SW480 (cell line): ENCODE measurements around the gene PAM.

ENCODE experiments used
- DNase-seq: peaks from one replicate; pipeline ENCODE4 v3.0.0-alpha.2; 2016; ENCODE audit warnings: low spot score

The PAM gene

GRCh38 chr5:102815084-102815483, 60.0 kb downstream of the PAM start:
- DNase-seq, result no peak

DNA sequence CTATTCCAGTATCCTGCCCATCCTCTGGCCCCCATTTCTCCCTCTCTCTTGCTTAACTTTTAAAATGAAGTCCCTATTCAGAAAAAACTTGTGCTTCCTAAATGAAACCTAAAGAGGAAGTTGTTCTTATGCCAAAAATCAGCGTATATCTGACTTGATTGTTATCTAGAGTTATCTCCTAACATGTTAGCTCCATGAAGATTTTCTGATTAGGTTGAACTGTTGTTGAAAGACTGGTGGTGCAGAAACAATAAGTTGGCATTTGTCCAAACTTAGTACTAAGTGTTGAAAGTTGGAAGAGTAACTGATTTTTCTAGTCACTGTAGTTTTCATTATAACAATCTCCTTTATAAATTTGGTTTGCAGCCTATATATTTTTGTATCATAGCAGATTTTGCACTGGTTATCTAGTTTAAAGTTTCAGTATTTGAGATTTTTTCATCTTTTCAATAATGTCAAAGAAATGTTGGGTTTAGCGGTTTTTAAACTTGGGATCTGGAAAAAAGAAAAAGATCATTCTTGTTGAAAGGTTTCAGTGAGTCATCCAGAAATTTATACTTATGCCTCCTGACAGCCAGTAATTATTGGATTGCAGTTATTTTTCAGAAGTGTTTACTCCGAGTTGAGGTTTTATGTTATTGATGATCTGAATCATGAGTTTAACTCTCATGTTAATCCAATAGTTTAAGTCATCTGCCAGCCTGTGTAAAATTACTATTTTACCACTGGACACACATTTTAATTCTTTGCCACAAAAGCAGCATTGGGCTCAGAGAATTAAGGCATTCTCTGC, 60.6 kb downstream of the PAM start:
- no peak for DNase-seq

DNA sequence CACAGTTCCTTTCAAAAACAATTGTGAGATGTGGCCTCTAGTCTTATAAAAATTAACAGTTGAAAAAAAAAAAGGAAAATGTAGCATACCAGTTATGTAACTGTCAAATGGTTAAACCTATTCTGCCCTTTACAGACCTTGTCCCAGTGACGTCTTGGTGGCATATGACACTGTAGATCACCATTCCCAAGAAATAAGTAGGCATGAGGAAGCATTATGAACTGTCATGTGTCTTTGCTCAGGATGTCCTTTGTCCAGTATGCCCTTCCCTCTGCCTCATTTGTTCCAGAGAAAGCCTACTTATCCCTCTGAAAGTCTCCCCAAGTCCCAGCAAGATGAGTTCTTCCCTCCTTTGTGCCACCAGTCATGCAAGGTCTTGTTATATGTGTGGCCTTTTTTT, 63.2 kb downstream of the PAM start:
- no peak for DNase-seq

GRCh38 chr5:102818934-102819333, 63.8 kb downstream of the PAM start:
- DNase-seq, result no peak

- no peak for DNase-seq
Observed at GRCh38 chr5:102819634-102820033, 64.5 kb downstream of the PAM start.

DNA sequence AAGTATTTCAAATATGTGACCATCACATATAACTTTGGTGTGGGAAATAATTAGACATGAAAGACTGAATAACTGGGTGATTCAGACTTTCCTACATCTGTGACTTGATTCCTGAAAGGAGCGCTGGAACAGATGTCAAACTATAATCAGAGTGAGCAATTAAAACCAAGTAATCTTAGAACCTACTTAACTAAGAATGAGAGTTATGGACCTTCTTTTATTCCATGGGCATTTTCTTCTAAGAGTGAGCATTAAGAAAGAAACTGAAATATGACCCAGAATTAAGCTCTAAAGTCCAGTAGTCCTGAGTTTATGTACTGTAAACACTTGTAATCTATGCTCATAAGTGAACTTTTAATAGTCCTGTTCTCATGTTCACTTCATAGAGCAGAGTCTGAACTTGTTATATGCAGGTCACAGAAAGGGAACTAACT, 68.4 kb downstream of the PAM start:
- no peak for DNase-seq

DNA sequence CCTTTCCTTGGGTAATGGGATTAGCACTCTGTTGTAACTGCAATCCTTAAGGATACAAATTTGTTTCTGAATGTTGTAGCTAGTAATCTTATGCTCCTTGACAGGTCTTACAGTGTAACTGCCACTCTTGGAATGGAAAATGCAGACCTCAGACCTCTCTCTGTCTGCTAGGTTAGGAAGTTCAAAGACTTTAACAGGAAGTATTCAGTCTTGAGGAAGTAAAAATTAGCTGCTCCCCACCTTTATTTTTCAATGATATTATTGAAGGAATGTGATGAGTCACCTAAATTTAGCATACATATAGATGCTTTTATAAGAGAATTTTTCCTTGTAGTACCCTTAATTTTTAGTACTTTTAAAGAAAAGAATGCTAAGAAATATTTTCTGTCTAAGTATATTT, 71.5 kb downstream of the PAM start:
- no peak for DNase-seq

- DNase-seq, result no peak
Observed at GRCh38 chr5:102830241-102830640, 75.1 kb downstream of the PAM start.

GRCh38 chr5:102832445-102832844, 77.3 kb downstream of the PAM start:
- DNase-seq, result no peak

GRCh38 chr5:102833146-102833545, 78.0 kb downstream of the PAM start:
- no peak for DNase-seq

GRCh38 chr5:102834438-102834964, 79.4 kb downstream of the PAM start:
- no peak for DNase-seq

- no peak for DNase-seq
Observed at GRCh38 chr5:102835717-102836116, 80.6 kb downstream of the PAM start.

DNA sequence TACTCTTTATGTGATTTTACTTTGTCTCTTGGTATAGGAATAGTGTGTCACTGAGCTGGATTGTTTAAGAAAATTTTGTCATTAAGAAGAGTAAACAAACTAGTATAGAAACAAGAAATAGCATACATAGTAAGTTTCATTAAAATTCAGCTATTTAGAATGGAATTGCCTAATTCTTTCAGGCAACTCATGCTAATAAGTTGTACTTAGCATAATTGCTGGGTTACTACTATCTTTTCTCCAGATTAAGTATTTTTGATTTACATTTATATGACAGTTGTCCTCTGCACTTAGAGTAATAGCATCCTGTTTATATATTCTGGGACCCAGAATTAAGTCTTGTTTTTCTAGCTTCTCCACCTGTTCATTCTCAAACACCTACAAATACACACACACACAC, 85.9 kb downstream of the PAM start:
- no peak for DNase-seq

DNA sequence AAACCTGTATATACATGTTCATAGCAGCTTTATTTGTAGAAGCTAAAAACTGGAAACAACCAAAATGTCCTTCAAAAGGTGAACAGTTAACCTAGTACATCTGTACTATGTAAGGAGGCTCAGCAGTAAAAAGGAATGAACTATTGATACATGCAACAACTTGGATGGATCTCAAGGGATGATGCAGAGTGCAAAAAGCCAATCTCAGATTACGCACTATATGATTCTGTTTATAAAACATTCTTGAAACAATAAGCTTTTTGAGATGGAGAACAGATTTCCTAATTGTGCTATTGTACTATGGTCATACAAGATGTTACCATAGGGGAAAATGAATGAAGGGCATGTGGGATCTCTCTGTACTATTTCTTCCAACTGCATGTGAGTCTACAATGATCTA, 88.9 kb downstream of the PAM start:
- no peak for DNase-seq

DNA sequence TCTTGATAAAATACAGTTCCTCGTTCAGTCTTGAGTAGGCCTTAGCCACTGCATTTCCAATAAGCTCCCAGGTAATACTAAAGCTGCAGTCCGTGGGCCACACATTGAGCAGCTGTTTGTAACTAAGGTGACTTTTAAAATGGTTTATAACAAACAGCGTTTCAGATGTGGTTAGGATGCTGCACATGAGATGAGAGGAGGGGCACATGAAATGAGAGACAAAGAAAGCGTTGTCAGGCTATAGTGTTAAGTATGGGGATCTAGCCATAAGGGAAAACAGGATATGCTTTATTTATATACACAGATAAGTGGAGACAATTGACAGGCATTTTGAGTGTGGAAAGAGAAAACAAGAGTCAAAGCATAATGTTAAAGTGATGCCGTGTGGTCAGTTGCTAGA, 89.9 kb downstream of the PAM start:
- peak; percentile 99 for DNase-seq

DNA sequence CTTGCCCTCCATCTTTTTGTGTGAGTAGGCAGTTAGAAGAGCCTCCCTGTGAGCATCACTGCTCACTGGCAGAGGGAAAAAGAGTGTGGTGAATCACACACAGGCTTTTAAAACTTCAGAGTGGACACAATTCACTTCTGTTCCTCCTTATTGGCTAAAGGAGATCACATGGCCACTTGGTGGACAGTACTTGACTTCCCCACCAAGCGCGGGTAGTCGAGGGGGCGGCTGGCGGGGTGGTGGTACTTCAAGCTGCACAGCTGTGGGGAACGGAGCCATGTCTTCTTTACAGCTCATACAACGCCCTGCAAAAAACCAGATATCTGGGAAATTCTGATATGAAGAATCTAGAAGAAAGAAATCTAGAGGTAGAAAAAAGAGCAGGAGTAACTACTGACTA, 95.4 kb downstream of the PAM start:
- no peak for DNase-seq

DNA sequence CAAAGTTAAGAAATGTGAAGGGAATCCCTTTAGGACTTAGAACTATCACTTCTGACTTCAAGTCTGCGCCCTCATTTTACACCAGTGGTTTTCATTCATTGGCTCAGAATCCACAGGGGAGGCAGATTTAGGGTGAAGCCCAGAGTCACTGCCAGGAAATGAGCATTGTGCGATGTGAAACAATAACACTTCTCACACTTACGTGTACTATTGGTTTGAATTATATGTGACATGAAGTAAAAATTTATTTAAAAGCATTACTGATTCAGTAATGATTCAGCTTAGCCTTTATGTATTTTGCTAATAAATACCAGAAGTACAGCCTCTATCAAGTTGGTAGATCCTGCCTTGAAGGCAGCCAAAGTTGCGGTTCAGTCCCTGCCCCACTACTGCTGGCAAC, 98.6 kb downstream of the PAM start:
- DNase-seq, result no peak

DNA sequence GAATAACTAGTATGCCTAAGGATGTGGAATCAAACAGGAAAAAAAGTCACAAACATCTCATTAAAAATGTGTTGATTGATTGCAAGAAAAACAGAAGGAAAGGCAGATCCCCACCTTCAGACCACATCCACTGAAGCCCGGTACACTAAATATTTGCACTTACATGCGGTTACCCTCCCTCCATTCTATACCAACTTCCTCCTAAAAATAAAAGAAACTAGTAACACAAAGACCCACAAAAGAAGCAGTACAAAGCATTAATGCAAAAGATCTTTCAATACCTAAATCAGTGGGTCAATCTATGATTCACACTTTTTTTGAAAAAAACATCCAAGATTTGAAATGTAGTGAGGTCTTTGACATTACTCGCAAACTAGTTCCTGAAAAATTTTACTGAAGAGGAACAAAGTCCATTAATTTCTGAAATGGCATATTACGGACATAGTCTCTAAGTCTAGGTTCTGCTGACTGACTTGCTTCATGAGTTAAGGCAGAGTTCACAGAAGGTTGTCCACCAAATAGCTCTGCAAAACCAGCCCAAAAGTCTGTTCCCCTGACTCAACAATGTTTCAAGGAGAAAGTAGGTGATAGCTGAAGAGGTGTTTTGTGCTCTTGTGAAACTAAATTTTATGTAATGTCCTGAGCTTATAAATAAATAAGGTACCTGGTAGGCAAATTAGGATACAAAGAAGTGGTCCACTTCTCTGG, 100.7 kb downstream of the PAM start:
- no peak for DNase-seq

- DNase-seq, result no peak
Observed at GRCh38 chr5:102856389-102856777, 101.3 kb downstream of the PAM start.

- DNase-seq, result no peak
Observed at GRCh38 chr5:102857076-102857818, 102.1 kb downstream of the PAM start.

GRCh38 chr5:102858221-102858620, 103.1 kb downstream of the PAM start:
- no peak for DNase-seq

- no peak for DNase-seq
Observed at GRCh38 chr5:102858808-102859207, 103.7 kb downstream of the PAM start.

DNA sequence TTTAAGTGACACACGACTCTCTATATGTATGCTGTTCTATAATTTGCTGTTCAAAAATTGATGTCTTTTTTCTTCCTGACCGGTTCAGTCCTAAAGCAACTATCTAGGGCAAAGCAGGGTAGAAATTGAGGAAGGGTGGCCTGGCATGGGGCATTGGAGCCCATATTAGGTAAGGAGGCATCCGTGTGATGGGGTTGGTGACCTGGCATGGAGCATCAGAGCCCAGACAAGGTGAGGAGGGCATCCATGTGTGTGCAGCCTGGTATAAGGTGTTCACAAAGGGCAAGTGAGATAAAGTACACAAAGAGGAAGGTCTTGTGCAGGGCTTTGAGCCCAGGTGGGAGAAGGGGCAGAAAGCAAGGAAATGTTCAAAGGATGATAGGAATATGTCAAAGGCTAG, 104.9 kb downstream of the PAM start:
- DNase-seq, result no peak
